GM19193 (cell line): ENCODE data around the gene HOMEZ.

Experiments used
- POLR2A ChIP-seq: IDR thresholded peaks from 4 replicates; pipeline ENCODE4 v1.6.1; 2011; ENCODE audit not compliant: insufficient read depth, insufficient read length; ENCODE audit errors: extremely low read depth

The HOMEZ gene

GRCh38 chr14:23286020-23286901 lies at the start of gene HOMEZ:
Gene HOMEZ (minus strand): TSS chr14:23286132. CDS start chr14:23285952, 180 bp downstream.
- peak; percentile 65 for TF ChIP-seq POLR2A

GRCh38 chr14:23335623-23336022 lies 49.7 kb upstream of the HOMEZ start:
- no peak for TF ChIP-seq POLR2A

- no peak for TF ChIP-seq POLR2A
Measured at GRCh38 chr14:23327947-23328744, 42.2 kb upstream of the HOMEZ start.

- TF ChIP-seq POLR2A = peak; percentile 39
Measured at GRCh38 chr14:23326491-23327332, 40.8 kb upstream of the HOMEZ start.

- TF ChIP-seq POLR2A = no peak
Measured at GRCh38 chr14:23324993-23325392, 39.1 kb upstream of the HOMEZ start.

- TF ChIP-seq POLR2A = no peak
Measured at GRCh38 chr14:23324455-23324846, 38.5 kb upstream of the HOMEZ start.

- no peak for TF ChIP-seq POLR2A
Measured at GRCh38 chr14:23323838-23324454, 38.0 kb upstream of the HOMEZ start.

GRCh38 chr14:23322568-23323517 lies 36.9 kb upstream of the HOMEZ start:
- no peak for TF ChIP-seq POLR2A

GRCh38 chr14:23321572-23322547 lies 35.9 kb upstream of the HOMEZ start:
- TF ChIP-seq POLR2A = peak; percentile 32

- peak; percentile 73 for TF ChIP-seq POLR2A
Measured at GRCh38 chr14:23320584-23321571, 34.9 kb upstream of the HOMEZ start, which contains the start of gene PABPN1. Gene PABPN1 (plus strand): TSS chr14:23321457. CDS start chr14:23321470, 13 bp downstream.
